GM19395 (cell line): ENCODE data around the gene HSD17B3.
"Not testable (repeated sequence)": the region's sequence is repeated elsewhere in the genome, so short reads cannot be mapped to it uniquely, and the experiment has no call there.

Source experiments
- ATAC-seq: cut with Tn5 transposase; IDR thresholded peaks from one replicate; pipeline ENCODE4 v1.9.1; 2021; ENCODE audit warnings: mild to moderate bottlenecking, moderate library complexity; ENCODE audit not compliant: unreplicated experiment

HSD17B3 gene

GRCh38 chr9:96201140-96201539 is 100.8 kb downstream of the HSD17B3 start:
- ATAC-seq, result no peak

- no peak for ATAC-seq
Measured at GRCh38 chr9:96199006-96199405, 103.0 kb downstream of the HSD17B3 start.

DNA sequence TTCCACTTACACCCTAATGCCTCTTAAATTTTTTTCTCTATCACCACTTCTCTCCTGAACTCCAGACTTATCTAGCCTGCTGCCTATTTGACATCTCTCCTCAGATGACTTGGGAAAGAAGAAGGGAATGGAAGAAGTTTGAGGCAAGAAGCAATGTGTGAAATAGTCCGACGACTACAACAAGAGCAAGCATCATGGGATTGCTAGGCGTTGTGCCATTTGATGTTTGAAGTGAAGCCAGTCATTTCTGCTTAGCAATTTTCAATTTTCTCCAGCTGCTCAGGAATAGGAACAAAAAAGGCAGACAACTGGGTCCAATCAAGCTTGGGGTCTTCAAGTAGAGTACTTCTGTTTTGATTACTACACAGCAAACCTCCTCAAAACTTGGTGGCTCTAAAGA is 106.4 kb downstream of the HSD17B3 start:
- ATAC-seq, result no peak

GRCh38 chr9:96193236-96193755 is 108.7 kb downstream of the HSD17B3 start:
- no peak for ATAC-seq

DNA sequence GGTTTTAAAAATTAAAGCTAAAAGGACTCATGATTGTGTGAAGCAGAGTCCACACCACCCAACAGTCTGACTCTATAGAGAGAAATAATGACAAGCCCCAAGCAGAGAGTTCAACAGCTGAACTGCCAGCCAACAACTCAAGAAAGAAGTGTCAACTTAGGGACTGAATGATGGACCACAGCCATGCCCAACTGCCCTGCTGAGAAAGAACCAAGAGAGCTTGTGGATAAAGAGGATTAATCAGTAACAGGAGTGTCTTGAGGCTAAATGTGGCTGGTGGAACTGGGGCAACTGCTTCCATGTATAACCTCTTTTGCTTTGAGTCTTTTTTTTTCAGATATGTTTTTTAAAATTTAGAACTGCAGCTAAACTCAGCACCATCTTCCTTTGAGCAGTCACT is 109.3 kb downstream of the HSD17B3 start:
- no peak for ATAC-seq

GRCh38 chr9:96189995-96190394 is 112.0 kb downstream of the HSD17B3 start:
- ATAC-seq, result no peak

DNA sequence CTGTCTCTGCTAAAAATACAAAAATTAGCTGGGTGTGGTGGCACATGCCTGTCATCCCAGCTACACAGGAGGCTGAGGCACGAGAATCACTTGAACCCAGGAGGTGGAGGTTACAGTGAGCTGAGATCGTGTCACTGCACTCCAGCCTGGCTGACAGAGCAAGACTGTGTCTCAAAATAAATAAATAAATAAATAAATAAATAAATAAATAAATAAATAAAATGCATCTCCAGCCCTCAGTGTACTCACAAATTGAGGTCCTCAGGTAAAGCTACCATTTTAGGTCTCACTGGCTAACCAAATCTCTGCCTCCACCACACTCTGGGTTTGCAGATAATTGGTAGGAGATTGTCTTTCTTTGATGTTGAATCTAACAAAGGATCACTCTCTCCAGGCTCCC is 112.4 kb downstream of the HSD17B3 start:
- ATAC-seq, result not testable (repeated sequence)

- no peak for ATAC-seq
Measured at GRCh38 chr9:96188571-96188970, 113.4 kb downstream of the HSD17B3 start.

DNA sequence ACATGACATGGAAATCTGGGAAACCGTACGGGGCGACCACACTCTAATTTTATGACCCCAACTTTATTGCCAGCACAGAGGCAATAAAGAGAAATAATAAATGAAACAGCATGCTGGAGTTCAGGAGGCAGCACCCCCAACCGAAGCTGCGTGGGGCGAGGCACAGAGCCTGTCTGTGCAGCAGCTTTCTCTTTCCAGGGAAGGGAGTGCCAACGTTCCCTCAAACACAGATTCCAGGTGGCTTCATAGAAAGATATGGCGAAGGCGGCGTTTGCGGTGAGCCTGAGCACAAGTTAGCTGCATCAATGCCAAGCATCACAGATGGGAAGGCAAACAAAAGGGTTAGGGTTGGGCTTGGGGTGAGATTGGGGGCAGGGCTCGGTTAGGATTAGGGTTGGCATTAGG is 114.8 kb downstream of the HSD17B3 start:
- ATAC-seq, result no peak

DNA sequence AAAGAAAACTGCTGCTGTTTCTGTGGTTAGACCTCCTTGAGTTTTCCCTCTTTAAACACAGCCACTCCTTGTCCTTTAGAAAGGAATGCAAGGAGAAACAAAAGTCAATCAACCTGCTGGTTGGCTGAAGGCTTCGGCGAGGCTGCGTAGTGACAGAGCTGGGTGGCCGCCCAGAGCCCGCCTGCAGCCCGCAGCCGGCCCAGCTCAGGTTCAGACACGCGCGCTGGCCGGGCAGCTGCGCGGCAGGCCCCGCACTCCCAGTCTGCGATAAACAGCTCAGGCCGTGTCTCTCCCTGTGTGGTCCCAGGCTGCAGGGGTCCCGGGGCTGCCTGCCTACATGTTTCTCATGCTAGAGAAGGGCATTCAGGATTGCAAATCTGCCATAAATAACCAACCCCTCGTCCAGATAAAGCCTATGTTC is 115.4 kb downstream of the HSD17B3 start:
- no peak for ATAC-seq

- no peak for ATAC-seq
Measured at GRCh38 chr9:96185518-96186156, 116.3 kb downstream of the HSD17B3 start.
